ENCODE data around the gene SMIM31.

DNA sequence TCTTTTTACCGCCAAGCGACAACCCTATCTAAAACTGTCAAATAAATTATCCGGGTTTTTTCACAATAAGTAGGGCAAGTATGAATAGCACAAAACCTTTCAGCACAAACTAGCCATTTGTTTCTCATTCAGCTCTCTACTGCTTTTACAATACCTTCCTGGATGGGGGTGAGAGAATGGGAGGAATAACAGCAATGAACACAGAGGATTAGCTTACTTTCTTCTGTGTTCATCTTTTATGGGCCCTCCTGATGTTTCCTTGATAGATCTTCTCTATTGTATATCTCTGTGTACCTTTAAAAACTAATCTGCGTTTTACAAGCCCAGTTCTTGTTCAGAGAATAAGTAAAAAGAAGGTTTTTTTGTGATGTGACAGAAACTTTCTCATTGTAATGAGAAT lies 67.8 kb downstream of the SMIM31 start:
- TF ChIP-seq CTCF (IDR thresholded peaks at IDR 0.05) (no peak), EP300 (IDR thresholded peaks at IDR 0.05) (no peak), POLR2A (IDR thresholded peaks at IDR 0.05) (no peak)
